SK-N-SH (cell line): ENCODE results near the gene BRAT1.

Experiments
- CTCF ChIP-seq: fragments of 200-600 bp; sonication (generic); IDR thresholded peaks from 2 replicates; pipeline ENCODE4 v1.6.1; 2017; ENCODE audit warnings: antibody characterized with exemption, mild to moderate bottlenecking, moderate library complexity
- EP300 ChIP-seq, 2 experiments: IDR thresholded peaks; 2 replicates each; pipeline versions ENCODE4 v1.4.0 to v1.6.1; 2012; ENCODE audit warnings: borderline replicate concordance in 1 of 2, low read depth in 1 of 2, low read length in 1 of 2
- EZH2phosphoT487 ChIP-seq: fragments of 200-600 bp; sonication (generic); IDR thresholded peaks from 2 replicates; pipeline ENCODE4 v1.6.1; 2017; ENCODE audit warnings: low read depth, mixed run types, mild to moderate bottlenecking, antibody characterized with exemption, moderate library complexity, borderline replicate concordance
- FOSL2 ChIP-seq: IDR thresholded peaks from 2 replicates; pipeline ENCODE4 v1.4.0; 2012; ENCODE audit warnings: low read depth, mild to moderate bottlenecking, moderate library complexity, borderline replicate concordance
- FOXM1 ChIP-seq: IDR thresholded peaks from 2 replicates; pipeline ENCODE4 v1.4.0; 2012; ENCODE audit warnings: low read depth, mild to moderate bottlenecking
- POLR2AphosphoS5 ChIP-seq: IDR thresholded peaks from 2 replicates; pipeline ENCODE4 v1.6.1; 2012; ENCODE audit warnings: low read depth, low read length
- TAF1 ChIP-seq: IDR thresholded peaks from 2 replicates; pipeline ENCODE4 v1.6.1; 2012; ENCODE audit warnings: low read depth, mild to moderate bottlenecking, low read length, moderate library complexity, borderline replicate concordance
- TCF12 ChIP-seq: IDR thresholded peaks from 2 replicates; pipeline ENCODE4 v1.4.0; 2012
- TF ChIP-seq, protein P1 (sequence below): fragments of 150-350 bp; IDR thresholded peaks from 2 replicates; pipeline ENCODE4 v1.6.1; 2016; ENCODE audit warnings: mild to moderate bottlenecking, low read depth, low read length
- TF ChIP-seq, protein P2 (sequence below): IDR thresholded peaks from 2 replicates; pipeline ENCODE4; 2012

- TF ChIP-seq, protein P1, sequence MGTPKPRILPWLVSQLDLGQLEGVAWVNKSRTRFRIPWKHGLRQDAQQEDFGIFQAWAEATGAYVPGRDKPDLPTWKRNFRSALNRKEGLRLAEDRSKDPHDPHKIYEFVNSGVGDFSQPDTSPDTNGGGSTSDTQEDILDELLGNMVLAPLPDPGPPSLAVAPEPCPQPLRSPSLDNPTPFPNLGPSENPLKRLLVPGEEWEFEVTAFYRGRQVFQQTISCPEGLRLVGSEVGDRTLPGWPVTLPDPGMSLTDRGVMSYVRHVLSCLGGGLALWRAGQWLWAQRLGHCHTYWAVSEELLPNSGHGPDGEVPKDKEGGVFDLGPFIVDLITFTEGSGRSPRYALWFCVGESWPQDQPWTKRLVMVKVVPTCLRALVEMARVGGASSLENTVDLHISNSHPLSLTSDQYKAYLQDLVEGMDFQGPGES: no peak
- TF ChIP-seq CTCF: no peak
- no peak for TF ChIP-seq EZH2phosphoT487
- no peak for TF ChIP-seq FOXM1
- no peak for TF ChIP-seq TCF12
- no peak for TF ChIP-seq FOSL2
- no peak for TF ChIP-seq TAF1
- TF ChIP-seq POLR2AphosphoS5: no peak
- TF ChIP-seq, protein P2, sequence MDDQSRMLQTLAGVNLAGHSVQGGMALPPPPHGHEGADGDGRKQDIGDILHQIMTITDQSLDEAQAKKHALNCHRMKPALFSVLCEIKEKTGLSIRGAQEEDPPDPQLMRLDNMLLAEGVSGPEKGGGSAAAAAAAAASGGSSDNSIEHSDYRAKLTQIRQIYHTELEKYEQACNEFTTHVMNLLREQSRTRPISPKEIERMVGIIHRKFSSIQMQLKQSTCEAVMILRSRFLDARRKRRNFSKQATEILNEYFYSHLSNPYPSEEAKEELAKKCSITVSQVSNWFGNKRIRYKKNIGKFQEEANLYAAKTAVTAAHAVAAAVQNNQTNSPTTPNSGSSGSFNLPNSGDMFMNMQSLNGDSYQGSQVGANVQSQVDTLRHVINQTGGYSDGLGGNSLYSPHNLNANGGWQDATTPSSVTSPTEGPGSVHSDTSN: no peak
- no peak for TF ChIP-seq EP300 (IDR thresholded peaks at IDR 0.05; ENCODE audit: borderline replicate concordance in 1 of 2, low read depth in 1 of 2, low read length in 1 of 2)
These were observed 16.1 kb downstream of the BRAT1 start for GRCh38 chr7:2539031-2539911.
